Measurements from ENCODE around the gene KIAA1755. TPM values are rescaled to one million over a fixed set of nuclear protein-coding genes. Genes with fewer than 3 reads are reported as not detected.
A peak's percentile ranks its signal among the peaks of the same experiment; 100 is the strongest.

The KIAA1755 gene
- total RNA-seq, 2 donors from 2014 or later = 3.1 to 4.2 TPM

DNA sequence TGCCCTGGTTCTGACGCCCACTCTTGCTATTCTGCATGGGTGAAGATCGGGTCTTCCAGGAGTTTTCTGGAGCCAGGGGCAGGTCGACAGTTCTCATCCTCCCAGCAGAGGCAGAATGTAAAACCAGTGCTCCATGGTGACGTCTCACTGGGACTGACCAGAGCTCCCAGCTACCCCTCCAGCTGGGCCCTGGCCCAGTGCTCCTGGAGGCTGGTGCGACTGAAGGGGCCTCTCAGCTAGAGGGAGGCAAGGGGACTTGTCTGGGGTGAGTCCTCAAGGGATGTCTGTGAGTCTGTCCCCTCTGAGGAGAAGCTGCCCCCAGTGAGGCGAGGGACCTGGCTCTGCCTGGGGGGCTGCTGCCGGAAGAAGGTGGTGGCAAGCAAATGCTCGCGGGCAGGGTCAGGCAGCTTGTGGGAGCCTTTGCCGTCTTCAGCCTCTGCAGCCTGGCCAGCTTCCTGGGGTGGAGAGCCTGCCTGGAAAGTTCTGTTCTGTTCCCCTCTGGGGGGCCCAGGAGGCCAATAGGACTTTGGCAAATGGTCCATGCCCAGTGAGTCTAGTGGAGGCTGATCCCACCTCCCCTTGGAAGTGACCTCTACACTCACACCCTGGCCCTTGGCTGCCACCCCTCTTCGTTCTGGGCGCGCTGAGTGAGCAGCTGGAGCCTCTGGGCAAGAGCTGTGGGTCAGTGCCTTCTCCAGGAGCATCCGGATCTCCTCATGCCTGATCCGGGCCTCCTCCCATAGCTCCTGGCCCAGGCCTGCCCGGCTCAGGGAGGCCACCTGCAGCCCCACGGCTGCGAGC lies 47.5 kb downstream of the KIAA1755 start:
- Histone ChIP-seq H3K36me3 (no peaks in the 10 kb centered on the region), H3K4me3 (no peak overlapping the region), H3K27ac (peak overlapping the region; percentile 77 to 88), H3K9me3 (no peaks in the 10 kb centered on the region), H3K4me1 (peaks cover 0 to 58% of the 10 kb centered on the region in 2 donors), H3K27me3 (no peaks in the 10 kb centered on the region)
- DNase-seq (ENCODE audit: low spot score) = no peak
- no peak for TF ChIP-seq CTCF (IDR thresholded peaks at IDR 0.05)

DNA sequence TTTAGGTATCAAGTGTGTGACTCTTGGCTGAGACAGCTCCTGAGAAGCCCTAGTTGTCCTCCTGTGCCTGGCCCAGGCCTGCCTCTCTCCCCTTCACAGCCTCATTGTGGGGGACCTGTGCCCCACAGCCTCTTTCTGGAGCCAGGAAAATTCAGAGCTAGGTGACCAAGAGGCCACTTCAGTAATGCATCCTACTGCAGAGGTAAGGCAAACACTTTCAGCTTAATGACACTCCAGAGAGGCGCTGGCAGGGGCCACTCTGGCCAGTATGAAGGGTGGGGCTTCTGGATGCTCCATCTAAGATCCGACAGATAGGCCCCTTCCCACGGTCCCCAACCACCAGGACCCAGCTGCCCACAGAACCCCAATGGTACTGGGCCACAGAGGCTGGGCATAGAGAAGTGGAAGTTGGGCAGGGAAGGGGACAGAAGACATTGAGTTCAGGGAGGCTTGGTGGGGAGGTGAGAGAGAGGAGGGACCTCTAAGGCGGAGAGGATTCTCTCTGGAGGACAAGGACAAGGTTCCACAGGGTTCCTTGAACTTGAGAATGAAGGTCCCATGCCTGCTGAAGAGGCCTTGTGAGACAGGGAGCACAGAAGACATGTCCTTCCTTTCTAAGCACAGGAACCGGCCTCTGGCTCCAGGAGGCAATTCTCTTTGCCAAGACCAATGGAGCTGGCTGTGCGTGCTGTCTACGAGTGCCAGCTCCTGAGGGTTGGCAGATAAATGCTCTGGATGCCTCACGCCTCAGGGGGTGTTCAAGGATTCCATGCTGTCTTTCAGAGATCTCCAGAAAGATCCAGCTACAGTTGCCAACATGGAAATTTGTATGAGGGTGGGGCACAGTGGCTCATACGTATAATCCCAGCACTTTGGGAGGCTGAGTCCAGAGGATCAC lies 49.1 kb downstream of the KIAA1755 start:
- no peak for TF ChIP-seq CTCF (IDR thresholded peaks at IDR 0.05)
- peak overlapping the region; percentile 77 to 88 for H3K27ac ChIP-seq

GRCh38 chr20:38210741-38211140 lies 49.8 kb downstream of the KIAA1755 start:
- H3K4me1 ChIP-seq = peaks cover 0 to 51% of the 10 kb centered on the region in 2 donors
- no peaks in the 10 kb centered on the region for H3K9me3 ChIP-seq
- no peak overlapping the region for H3K4me3 ChIP-seq
- no peaks in the 10 kb centered on the region for H3K36me3 ChIP-seq
- DNase-seq (ENCODE audit: low spot score) = no peak
- H3K27me3 ChIP-seq = no peaks in the 10 kb centered on the region
- no peak for TF ChIP-seq CTCF (IDR thresholded peaks at IDR 0.05)
- H3K27ac ChIP-seq = peak overlapping the region; percentile 77 to 88

More for the DNA sequence above, 49.1 kb downstream of the KIAA1755 start:
- Histone ChIP-seq H3K9me3 (no peaks in the 10 kb centered on the region), H3K36me3 (no peaks in the 10 kb centered on the region), H3K27me3 (no peaks in the 10 kb centered on the region), H3K4me3 (no peak overlapping the region), H3K4me1 (peaks cover 0 to 51% of the 10 kb centered on the region in 2 donors)
- DNase-seq (ENCODE audit: low spot score) = no peak

DNA sequence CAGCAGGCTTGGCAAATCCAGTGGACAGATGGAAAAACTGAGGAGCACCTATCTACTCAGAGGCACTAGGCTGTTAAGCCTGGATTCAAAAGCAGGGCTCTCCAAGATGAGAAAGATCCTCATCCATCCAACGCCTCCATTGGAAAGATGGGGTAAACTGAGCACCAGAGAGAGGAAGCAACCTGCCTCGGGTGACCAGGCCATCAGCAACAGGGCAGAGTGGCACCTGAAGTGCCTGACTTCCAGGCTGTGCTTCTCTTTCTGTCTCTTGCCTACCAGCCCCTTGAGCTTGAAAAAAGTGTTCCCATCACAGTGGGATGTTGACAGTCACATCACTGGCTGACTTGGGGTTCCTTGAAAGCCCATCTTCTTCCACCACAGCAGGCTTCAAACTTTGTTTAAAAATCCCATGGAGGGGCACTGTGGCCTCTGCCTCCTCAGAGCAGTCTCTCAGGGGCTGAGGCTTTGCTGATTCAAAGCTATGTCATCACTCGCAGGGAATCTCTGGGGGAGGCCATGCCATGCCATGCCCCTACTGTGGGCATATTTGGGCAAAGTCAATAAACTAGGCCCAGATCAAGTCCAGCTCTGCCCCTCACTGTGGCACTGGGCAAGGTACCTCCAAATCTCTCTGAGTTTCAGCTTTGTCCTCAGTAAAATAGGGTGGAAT lies 50.7 kb downstream of the KIAA1755 start:
- no peaks in the 10 kb centered on the region for H3K9me3 ChIP-seq
- H3K36me3 ChIP-seq = no peaks in the 10 kb centered on the region
- no peak for DNase-seq (ENCODE audit: low spot score)
- H3K27me3 ChIP-seq = no peaks in the 10 kb centered on the region
- H3K27ac ChIP-seq = peak overlapping the region; percentile 77 to 88
- no peak overlapping the region for H3K4me3 ChIP-seq
- H3K4me1 ChIP-seq = peaks cover 0 to 51% of the 10 kb centered on the region in 2 donors
- no peak for TF ChIP-seq CTCF (IDR thresholded peaks at IDR 0.05)

DNA sequence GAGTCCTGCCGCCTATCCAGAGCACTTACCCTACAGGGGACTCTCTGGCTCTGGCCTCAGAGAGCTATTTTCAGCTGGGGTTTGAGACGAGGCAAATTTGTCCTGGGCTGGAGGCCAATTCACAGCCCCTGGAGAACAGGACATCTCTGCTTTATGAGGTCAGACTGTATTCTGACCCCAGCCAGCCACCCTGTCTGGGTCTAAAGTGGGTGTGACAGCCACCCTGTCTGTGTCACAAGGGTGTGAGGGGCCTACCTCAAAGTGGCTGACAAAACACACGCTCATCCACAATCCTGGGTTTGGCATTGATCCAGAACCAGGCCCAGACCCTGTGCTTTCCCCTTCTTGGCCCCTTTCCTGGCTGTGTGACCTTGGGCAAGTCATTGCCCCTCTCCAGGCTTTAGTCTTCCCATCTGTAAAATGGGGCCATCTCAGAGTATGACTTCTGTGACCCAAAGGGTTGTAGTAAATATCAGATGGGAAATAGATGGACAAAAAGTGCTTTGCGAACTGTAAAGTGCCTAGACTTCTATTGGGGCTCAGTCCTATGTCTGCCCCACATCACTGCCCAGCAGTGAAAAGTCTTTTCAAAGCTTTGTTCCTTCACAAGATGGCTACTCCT lies 51.4 kb downstream of the KIAA1755 start:
- H3K4me3 ChIP-seq = no peak overlapping the region
- no peak for TF ChIP-seq CTCF (IDR thresholded peaks at IDR 0.05)
- H3K36me3 ChIP-seq = no peaks in the 10 kb centered on the region
- peak overlapping the region; percentile 77 to 88 for H3K27ac ChIP-seq
- peaks cover 0 to 51% of the 10 kb centered on the region in 2 donors for H3K4me1 ChIP-seq
- H3K9me3 ChIP-seq = no peaks in the 10 kb centered on the region
- no peaks in the 10 kb centered on the region for H3K27me3 ChIP-seq
- peak; percentile 78 for DNase-seq (ENCODE audit: low spot score)

Data from right atrium auricular region (tissue), 2 donors.